Progenitor cell of endocrine pancreas (in vitro differentiated cells): Measurements from ENCODE around the gene PCDHGC3. TPM values are rescaled to one million over a fixed set of nuclear protein-coding genes. Genes with fewer than 3 reads are reported as not detected.

ENCODE experiments used
- DNase-seq: peaks from one replicate; pipeline ENCODE4 v3.0.0; 2021; ENCODE audit warnings: low spot score; ENCODE audit not compliant: unreplicated experiment
- H3K27ac Mint-ChIP-seq: 2 replicates; pipeline ENCODE4 v1.8.0; 2021; ENCODE audit warnings: mild to moderate bottlenecking, moderate library complexity, mixed read lengths
- H3K27me3 Mint-ChIP-seq: 2 replicates; pipeline ENCODE4 v1.8.0; 2021; ENCODE audit warnings: mixed read lengths
- H3K36me3 Mint-ChIP-seq: 2 replicates; pipeline ENCODE4 v1.8.0; 2022; ENCODE audit warnings: mixed read lengths; ENCODE audit not compliant: insufficient read depth
- H3K4me1 Mint-ChIP-seq: 2 replicates; pipeline ENCODE4 v1.8.0; 2021; ENCODE audit warnings: low read depth, mixed read lengths
- H3K4me3 Mint-ChIP-seq: 2 replicates; pipeline ENCODE4 v1.8.0; 2021; ENCODE audit warnings: low read depth, mild to moderate bottlenecking, moderate library complexity, mixed read lengths
- H3K9me3 Mint-ChIP-seq: 2 replicates; pipeline ENCODE4 v1.8.0; 2021; ENCODE audit warnings: low read depth, mixed read lengths
- CTCF ChIP-seq: fragments of 200-600 bp; sonication (generic); IDR thresholded peaks from one replicate; pipeline ENCODE4 v1.5.0; 2021; ENCODE audit warnings: antibody characterized with exemption, mild to moderate bottlenecking; ENCODE audit not compliant: unreplicated experiment
- total RNA-seq: library from RNA; stranded (reverse); gene quantifications from 2 replicates; pipeline ENCODE4 v1.2.1, GENCODE V29; 2021

The PCDHGC3 gene
- total RNA-seq, 1 donor from 2014 or later = 29.7 TPM

- TF ChIP-seq CTCF = no peak
Observed at GRCh38 chr5:141513627-141514329, 38.0 kb downstream of the PCDHGC3 start.

GRCh38 chr5:141514330-141515133 lies 38.8 kb downstream of the PCDHGC3 start:
- no peak for TF ChIP-seq CTCF
- H3K36me3 Mint-ChIP-seq = peaks cover 20% of the 10 kb centered on the region
- peak overlapping the region; percentile 93 for H3K4me3 Mint-ChIP-seq
- H3K9me3 Mint-ChIP-seq = no peaks in the 10 kb centered on the region
- H3K4me1 Mint-ChIP-seq = peaks cover 11% of the 10 kb centered on the region
- no peaks in the 10 kb centered on the region for H3K27me3 Mint-ChIP-seq
- DNase-seq = no peak
- peak overlapping the region; percentile 93 for H3K27ac Mint-ChIP-seq

More at GRCh38 chr5:141513627-141514329, 38.0 kb downstream of the PCDHGC3 start:
- no peaks in the 10 kb centered on the region for H3K9me3 Mint-ChIP-seq
- peaks cover 13% of the 10 kb centered on the region for H3K4me1 Mint-ChIP-seq
- peaks cover 15% of the 10 kb centered on the region for H3K36me3 Mint-ChIP-seq
- H3K27me3 Mint-ChIP-seq = no peaks in the 10 kb centered on the region
- peak overlapping the region; percentile 88 for H3K27ac Mint-ChIP-seq
- peak overlapping the region; percentile 93 for H3K4me3 Mint-ChIP-seq
- DNase-seq = no peak

- Mint-ChIP-seq H3K27me3 (no peaks in the 10 kb centered on the region), H3K4me3 (no peak overlapping the region), H3K4me1 (peaks cover 11% of the 10 kb centered on the region), H3K27ac (no peak overlapping the region), H3K36me3 (peaks cover 21% of the 10 kb centered on the region), H3K9me3 (no peaks in the 10 kb centered on the region)
- DNase-seq = no peak
- TF ChIP-seq CTCF = no peak
Observed at GRCh38 chr5:141515141-141515540, 39.4 kb downstream of the PCDHGC3 start.

GRCh38 chr5:141515946-141516671 lies 40.3 kb downstream of the PCDHGC3 start:
- DNase-seq = no peak
- H3K4me1 Mint-ChIP-seq = peaks cover 11% of the 10 kb centered on the region
- no peak for TF ChIP-seq CTCF
- no peaks in the 10 kb centered on the region for H3K9me3 Mint-ChIP-seq
- no peak overlapping the region for H3K27ac Mint-ChIP-seq
- H3K4me3 Mint-ChIP-seq = no peak overlapping the region
- no peaks in the 10 kb centered on the region for H3K27me3 Mint-ChIP-seq
- peaks cover 23% of the 10 kb centered on the region for H3K36me3 Mint-ChIP-seq

GRCh38 chr5:141516672-141517025 lies 40.9 kb downstream of the PCDHGC3 start:
- Mint-ChIP-seq H3K9me3 (no peaks in the 10 kb centered on the region), H3K4me1 (peaks cover 14% of the 10 kb centered on the region), H3K4me3 (no peak overlapping the region), H3K27me3 (no peaks in the 10 kb centered on the region), H3K27ac (peak overlapping the region; percentile 73), H3K36me3 (peaks cover 22% of the 10 kb centered on the region)
- no peak for TF ChIP-seq CTCF
- DNase-seq = no peak
